IPS-NIHi7 (cell line): ENCODE results near the gene ZNF8.
"Not testable (repeated sequence)": the region's sequence is repeated elsewhere in the genome, so short reads cannot be mapped to it uniquely, and the experiment has no call there.

Source experiments
- DNase-seq: peaks from one replicate; pipeline ENCODE4 v3.0.0; 2012; ENCODE audit warnings: mixed read lengths; ENCODE audit errors: extremely low spot score

The ZNF8 gene

GRCh38 chr19:58296104-58296503 lies 17.3 kb downstream of the ZNF8 start:
- DNase-seq: no peak

GRCh38 chr19:58300620-58301019 lies 21.9 kb downstream of the ZNF8 start:
- DNase-seq: no peak

- DNase-seq: no peak
Observed at GRCh38 chr19:58304255-58304654, 25.5 kb downstream of the ZNF8 start.

GRCh38 chr19:58304748-58305064 lies 26.0 kb downstream of the ZNF8 start:
- no peak for DNase-seq

GRCh38 chr19:58305065-58305931 lies 26.5 kb downstream of the ZNF8 start, which contains the start of gene ERVK3-1:
TSS of gene ERVK3-1 (plus strand) at chr19:58305377. CDS start at chr19:58312169, 6,792 bp downstream.
- peak; percentile 98 for DNase-seq

GRCh38 chr19:58305932-58306323 lies 27.2 kb downstream of the ZNF8 start:
- DNase-seq: no peak

GRCh38 chr19:58307736-58308135 lies 29.0 kb downstream of the ZNF8 start:
- no peak for DNase-seq

GRCh38 chr19:58310685-58311084 lies 31.9 kb downstream of the ZNF8 start:
- not testable (repeated sequence) for DNase-seq

GRCh38 chr19:58311345-58311865 lies 32.6 kb downstream of the ZNF8 start:
- DNase-seq: no peak

- no peak for DNase-seq
Observed at GRCh38 chr19:58315580-58315979, 36.8 kb downstream of the ZNF8 start.

- peak; percentile 41 for DNase-seq
Observed at GRCh38 chr19:58317476-58318072, 38.8 kb downstream of the ZNF8 start.

- DNase-seq: no peak
Observed at GRCh38 chr19:58318297-58318696, 39.5 kb downstream of the ZNF8 start.

GRCh38 chr19:58319241-58319640 lies 40.5 kb downstream of the ZNF8 start:
- no peak for DNase-seq

GRCh38 chr19:58325311-58326022 lies 46.7 kb downstream of the ZNF8 start:
- no peak for DNase-seq

GRCh38 chr19:58326501-58326913 lies 47.8 kb downstream of the ZNF8 start:
- DNase-seq: no peak

GRCh38 chr19:58326914-58327726 lies 48.4 kb downstream of the ZNF8 start, which contains the start of gene ZSCAN22:
TSS of gene ZSCAN22 (plus strand) at chr19:58326994. CDS start at chr19:58334803, 7,809 bp downstream.
- peak; percentile 98 for DNase-seq

GRCh38 chr19:58328999-58329398 lies 50.2 kb downstream of the ZNF8 start:
- peak; percentile 81 for DNase-seq

- DNase-seq: peak; percentile 39
Observed at GRCh38 chr19:58330458-58330857, 51.7 kb downstream of the ZNF8 start.

- DNase-seq: no peak
Observed at GRCh38 chr19:58332697-58333096, 53.9 kb downstream of the ZNF8 start.

- no peak for DNase-seq
Observed at GRCh38 chr19:58334691-58335249, 56.0 kb downstream of the ZNF8 start.

GRCh38 chr19:58335630-58336029 lies 56.9 kb downstream of the ZNF8 start:
- no peak for DNase-seq
